OCI-LY7 (cell line): ENCODE data around the gene FBXO36. TPM values are rescaled to one million over a fixed set of nuclear protein-coding genes. Genes with fewer than 3 reads are reported as not detected.

Experiments
- BruUV-seq: library from RNA; stranded (reverse); fragments of 400-500 nt; replicated peaks from 2 replicates; lab custom pipeline; 2021; lab: Mats Ljungman, UMichigan
- CTCF ChIA-PET: fragments of 300-600 bp; sonication (Branson Sonifier 250); formaldehyde crosslinking; loops from one replicate; lab custom pipeline; 2022; ENCODE audit warnings: antibody characterized with exemption; ENCODE audit not compliant: unreplicated experiment; lab: Charles Lee
- POLR2A ChIA-PET: fragments of 300-600 bp; sonication (Branson Sonifier 250); formaldehyde crosslinking; loops from one replicate; lab custom pipeline; 2022; ENCODE audit warnings: antibody characterized with exemption; lab: Charles Lee
- DNase-seq: peaks from one replicate; pipeline ENCODE4 v3.0.0-alpha.2; 2015; ENCODE audit warnings: low spot score
- H2AFZ ChIP-seq: fragments of 200-600 bp; sonication (generic), shearing (Covaris generic); 2 replicates; pipeline ENCODE4 v1.6.1; 2014; ENCODE audit warnings: mild to moderate bottlenecking, antibody characterized with exemption, low read length, moderate library complexity
- H3K27ac ChIP-seq: fragments of 200-600 bp; sonication (generic); 2 replicates; pipeline ENCODE4 v1.5.1; 2014; ENCODE audit warnings: mixed run types, low read depth, mild to moderate bottlenecking, moderate library complexity, low read length, inconsistent platforms; ENCODE audit not compliant: poor library complexity, severe bottlenecking
- H3K36me3 ChIP-seq: fragments of 200-600 bp; sonication (generic); 2 replicates; pipeline ENCODE4 v1.6.1; 2014; ENCODE audit warnings: mild to moderate bottlenecking, antibody characterized with exemption, low read length, moderate library complexity, mixed read lengths; ENCODE audit not compliant: insufficient read depth
- H3K4me1 ChIP-seq: fragments of 200-600 bp; sonication (generic); 2 replicates; pipeline ENCODE4 v1.5.1; 2014; ENCODE audit warnings: mild to moderate bottlenecking, low read length; ENCODE audit not compliant: insufficient read depth, poor library complexity, severe bottlenecking
- H3K4me2 ChIP-seq: fragments of 200-600 bp; sonication (generic); 2 replicates; pipeline ENCODE4 v1.6.1; 2014; ENCODE audit warnings: mild to moderate bottlenecking, low read length
- H3K4me3 ChIP-seq: fragments of 200-600 bp; sonication (generic); 2 replicates; pipeline ENCODE4 v1.5.1; 2014; ENCODE audit warnings: mild to moderate bottlenecking, low read depth, low read length; ENCODE audit not compliant: poor library complexity, severe bottlenecking
- H3K79me2 ChIP-seq: fragments of 200-600 bp; sonication (generic); 2 replicates; pipeline ENCODE4 v1.6.1; 2016; ENCODE audit warnings: low read depth, mild to moderate bottlenecking, low read length, moderate library complexity, mixed read lengths; ENCODE audit not compliant: insufficient read depth
- H3K9me2 ChIP-seq: fragments of 200-600 bp; sonication (generic); 2 replicates; pipeline ENCODE4 v1.6.1; 2016; ENCODE audit warnings: mild to moderate bottlenecking, low read length, mixed read lengths; ENCODE audit not compliant: insufficient read depth
- H3K9me3 ChIP-seq: fragments of 200-600 bp; sonication (generic); 2 replicates; pipeline ENCODE4 v1.6.1; 2014; ENCODE audit warnings: mild to moderate bottlenecking, mixed run types, low read length, mixed read lengths
- H4K20me1 ChIP-seq: fragments of 200-600 bp; sonication (generic); 2 replicates; pipeline ENCODE4 v1.6.1; 2014; ENCODE audit warnings: mild to moderate bottlenecking, antibody characterized with exemption, low read length, moderate library complexity, mixed read lengths; ENCODE audit not compliant: insufficient read depth
- CTCF ChIP-seq: fragments of 200-600 bp; sonication (generic); conservative IDR thresholded peaks from 2 replicates; pipeline ENCODE4 v1.5.1; 2014; ENCODE audit warnings: mild to moderate bottlenecking, antibody characterized with exemption, low read length, moderate library complexity, mixed read lengths
- EZH2phosphoT487 ChIP-seq: fragments of 200-600 bp; sonication (generic); IDR thresholded peaks from 2 replicates; pipeline ENCODE4 v1.6.1; 2018; ENCODE audit warnings: low read depth, borderline replicate concordance, mild to moderate bottlenecking, mixed run types, antibody characterized with exemption, low read length, moderate library complexity, mixed read lengths
- intact Hi-C: fragments of 100-400 bp; cut with micrococcal nuclease; formaldehyde crosslinking; loops from one replicate; pipeline ENCODE4 v1.10.0; 2022; ENCODE audit not compliant: unreplicated experiment
- total RNA-seq, 2 experiments: library from RNA; depleted of rRNA in 1 of 2; stranded (reverse); fragments of >200 nt in 1 of 2; shearing (Covaris generic) in 1 of 2; gene quantifications; 2 replicates each; pipeline ENCODE4 v1.2.3, GENCODE V29; 2014 to 2022

FBXO36 gene
- total RNA-seq, 2 experiments from 2014 or later: 2.5 to 2.6 TPM

- no peaks in the 10 kb centered on the region for H3K36me3 ChIP-seq
- POLR2A ChIA-PET: no interaction called here
- no peaks in the 10 kb centered on the region for H4K20me1 ChIP-seq
- DNase-seq: no peak
- no TSS peak for BruUV-seq
- no peaks in the 10 kb centered on the region for H3K9me3 ChIP-seq
- TF ChIP-seq CTCF (no peak), EZH2phosphoT487 (no peak)
- H3K4me1 ChIP-seq: no peaks in the 10 kb centered on the region
- H3K79me2 ChIP-seq: no peaks in the 10 kb centered on the region
- no peak overlapping the region for H2AFZ ChIP-seq
- intact Hi-C loops: no loop called here
- CTCF ChIA-PET: no interaction called here
- H3K27ac ChIP-seq: no peak overlapping the region
- H3K4me2 ChIP-seq: no peak overlapping the region
- no peak overlapping the region for H3K4me3 ChIP-seq
- no peaks in the 10 kb centered on the region for H3K9me2 ChIP-seq
Observed at GRCh38 chr2:230043461-230043860, 121.2 kb downstream of the FBXO36 start.

- Histone ChIP-seq H3K9me2 (no peaks in the 10 kb centered on the region), H3K9me3 (no peaks in the 10 kb centered on the region), H3K4me1 (no peaks in the 10 kb centered on the region), H3K4me2 (no peak overlapping the region), H2AFZ (no peak overlapping the region), H3K79me2 (no peaks in the 10 kb centered on the region), H4K20me1 (no peaks in the 10 kb centered on the region), H3K4me3 (no peak overlapping the region), H3K27ac (no peak overlapping the region), H3K36me3 (no peaks in the 10 kb centered on the region)
- no peak for TF ChIP-seq EZH2phosphoT487
- TF ChIP-seq CTCF: no peak
- ChIA-PET CTCF (no interaction called here), POLR2A (no interaction called here)
- DNase-seq: no peak
- intact Hi-C loops: no loop called here
- BruUV-seq: no TSS peak
Observed at GRCh38 chr2:230046491-230046890, 124.2 kb downstream of the FBXO36 start.

- no peak for TF ChIP-seq EZH2phosphoT487
- no peak for TF ChIP-seq CTCF
- intact Hi-C loops: no loop called here
- no peaks in the 10 kb centered on the region for H3K36me3 ChIP-seq
- H3K4me2 ChIP-seq: no peak overlapping the region
- no peaks in the 10 kb centered on the region for H3K79me2 ChIP-seq
- no peaks in the 10 kb centered on the region for H3K4me1 ChIP-seq
- no peaks in the 10 kb centered on the region for H3K9me3 ChIP-seq
- BruUV-seq: no TSS peak
- ChIA-PET CTCF (no interaction called here), POLR2A (no interaction called here)
- H3K9me2 ChIP-seq: no peaks in the 10 kb centered on the region
- DNase-seq: no peak
- no peaks in the 10 kb centered on the region for H4K20me1 ChIP-seq
- H3K4me3 ChIP-seq: no peak overlapping the region
- no peak overlapping the region for H3K27ac ChIP-seq
- no peak overlapping the region for H2AFZ ChIP-seq
Observed at GRCh38 chr2:230048010-230048671, 125.8 kb downstream of the FBXO36 start.
